Gastroesophageal sphincter (tissue), 3 donors: ENCODE results near the gene SLC10A3.

Source experiments
- POLR2A ChIP-seq, 2 donors: fragments of 450-650 bp; IDR thresholded peaks; one replicate each; pipeline ENCODE4 v1.6.1; 2017; ENCODE audit warnings: antibody characterized with exemption in 2 of 2, mild to moderate bottlenecking in 2 of 2, moderate library complexity in 1 of 2
- POLR2AphosphoS5 ChIP-seq: sonication (generic); formaldehyde crosslinking; IDR thresholded peaks from one replicate; pipeline ENCODE4 v1.6.1; 2017; ENCODE audit warnings: antibody characterized with exemption
- TF ChIP-seq, protein P1 (sequence below), 4 experiments: fragments of 200-600 bp in 2 of 4; fragments of 450-650 bp in 2 of 4; sonication (generic) in 1 of 4; IDR thresholded peaks; one replicate each; pipeline ENCODE4 v1.5.1; 2017 to 2019; ENCODE audit warnings: antibody characterized with exemption in 4 of 4, mild to moderate bottlenecking in 2 of 4, moderate library complexity in 2 of 4

DNA sequence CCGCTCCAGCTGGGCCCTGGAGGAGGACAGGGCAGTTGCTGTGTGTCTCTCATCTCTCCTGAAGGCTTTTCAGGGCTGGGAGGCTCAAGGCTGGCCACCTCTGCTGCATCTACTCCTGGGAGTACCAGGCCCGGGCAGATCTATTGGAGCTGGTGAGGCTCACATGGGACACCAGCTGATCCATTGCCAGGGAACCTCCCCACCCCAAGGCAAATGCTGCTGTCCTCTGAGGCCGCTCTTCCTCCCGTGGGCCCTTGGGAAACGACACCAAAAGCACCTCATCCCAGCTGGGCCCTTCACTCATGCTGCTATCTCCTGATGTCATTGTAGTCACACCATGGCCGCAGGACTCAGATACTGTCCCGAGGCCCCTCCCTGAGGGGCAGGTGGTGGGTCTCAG, 7.6 kb downstream of the SLC10A3 start:
- TF ChIP-seq, protein P1, sequence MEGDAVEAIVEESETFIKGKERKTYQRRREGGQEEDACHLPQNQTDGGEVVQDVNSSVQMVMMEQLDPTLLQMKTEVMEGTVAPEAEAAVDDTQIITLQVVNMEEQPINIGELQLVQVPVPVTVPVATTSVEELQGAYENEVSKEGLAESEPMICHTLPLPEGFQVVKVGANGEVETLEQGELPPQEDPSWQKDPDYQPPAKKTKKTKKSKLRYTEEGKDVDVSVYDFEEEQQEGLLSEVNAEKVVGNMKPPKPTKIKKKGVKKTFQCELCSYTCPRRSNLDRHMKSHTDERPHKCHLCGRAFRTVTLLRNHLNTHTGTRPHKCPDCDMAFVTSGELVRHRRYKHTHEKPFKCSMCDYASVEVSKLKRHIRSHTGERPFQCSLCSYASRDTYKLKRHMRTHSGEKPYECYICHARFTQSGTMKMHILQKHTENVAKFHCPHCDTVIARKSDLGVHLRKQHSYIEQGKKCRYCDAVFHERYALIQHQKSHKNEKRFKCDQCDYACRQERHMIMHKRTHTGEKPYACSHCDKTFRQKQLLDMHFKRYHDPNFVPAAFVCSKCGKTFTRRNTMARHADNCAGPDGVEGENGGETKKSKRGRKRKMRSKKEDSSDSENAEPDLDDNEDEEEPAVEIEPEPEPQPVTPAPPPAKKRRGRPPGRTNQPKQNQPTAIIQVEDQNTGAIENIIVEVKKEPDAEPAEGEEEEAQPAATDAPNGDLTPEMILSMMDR (IDR thresholded peaks at IDR 0.05), result no peak
- TF ChIP-seq POLR2A (IDR thresholded peaks at IDR 0.05), result no peak
- TF ChIP-seq POLR2AphosphoS5, result no peak
